ENCODE data around the gene SLC8A1. TPM values are rescaled to one million over a fixed set of nuclear protein-coding genes. Genes with fewer than 3 reads are reported as not detected.

The SLC8A1 gene
- total and polyA plus RNA-seq, 2 of the 13 experiments (the other 11 are each of a cell fraction or from before 2014, with no cell fraction given) = not detected

GRCh38 chr2:40287195-40287594 is 164.7 kb downstream of the SLC8A1 start:
- POLR2A ChIA-PET = no interaction called here
- WGBS (ENCODE audit: low lambda C conversion rate) = 5% methylated on average over 2 of the region's 2 CpGs
- H3K36me3 ChIP-seq (replicated peaks in 1 of 2; ENCODE audit: control insufficient read depth in 1 of 2, insufficient read depth in 2 of 2, low read length in 2 of 2) = no peaks in the 10 kb centered on the region
- ATAC-seq (no peak), DNase-seq (ENCODE audit: low spot score) (no peak), FAIRE-seq (no peak)
- H3K9me3 ChIP-seq (ENCODE audit: low read length) = no peaks in the 10 kb centered on the region
- H3K27ac ChIP-seq (ENCODE audit: extremely low read length, insufficient read depth, low read length) = no peak overlapping the region
- H3K4me2 ChIP-seq (ENCODE audit: low read depth, low read length) = no peak overlapping the region
- H2AFZ ChIP-seq (ENCODE audit: low read length) = no peak overlapping the region
- CTCF ChIA-PET (ENCODE audit: low intra/inter-chr PET ratio, low total read pairs) = no interaction called here
- no peaks in the 10 kb centered on the region for H3K27me3 ChIP-seq (ENCODE audit: control insufficient read depth in 1 of 2, insufficient read depth in 2 of 2, low read length in 2 of 2)
- no peaks in the 10 kb centered on the region for H3K4me1 ChIP-seq (ENCODE audit: insufficient read depth, low read length)
- no peaks in the 10 kb centered on the region for H3K79me2 ChIP-seq (ENCODE audit: insufficient read depth, low read length)
- no peak overlapping the region for H3K4me3 ChIP-seq (replicated peaks in 1 of 3; ENCODE audit: insufficient read depth in 1 of 3, low read depth in 2 of 3, low read length in 3 of 3)
- TF ChIP-seq ZFP36 (IDR thresholded peaks at IDR 0.05; ENCODE audit: borderline replicate concordance, low read depth, low read length, partially characterized antibody) (no peak), ZNF564 (CRISPR knock-in tag; IDR thresholded peaks at IDR 0.05) (no peak), TAF15 (IDR thresholded peaks at IDR 0.05; ENCODE audit: low read depth, low read length, poor library complexity, severe bottlenecking) (no peak), ZNF691 (CRISPR knock-in tag; IDR thresholded peaks at IDR 0.05; ENCODE audit: borderline replicate concordance, low read depth) (no peak), NBN (conservative IDR thresholded peaks at IDR 0.05) (no peak), MXD4 (CRISPR knock-in tag; IDR thresholded peaks at IDR 0.05) (no peak), FOSL2 (CRISPR knock-in tag; IDR thresholded peaks at IDR 0.05) (no peak), ZNF737 (CRISPR knock-in tag; IDR thresholded peaks at IDR 0.05; ENCODE audit: borderline replicate concordance) (no peak), ARNT (IDR thresholded peaks at IDR 0.05) (no peak), ZNF274 (CRISPR knock-in tag; IDR thresholded peaks at IDR 0.05) (no peak), ZNF547 (CRISPR knock-in tag; IDR thresholded peaks at IDR 0.05) (no peak), CBFB (CRISPR knock-in tag; IDR thresholded peaks at IDR 0.05) (no peak)
- intact Hi-C loops (cut with micrococcal nuclease; ENCODE audit: unreplicated experiment) (no loop called here), in situ Hi-C loops (cut with HindIII; ENCODE audit: extremely low pct_ligation_motif_present, low pct_unique_long_range_greater_than_20kb) (no loop called here)
- BruUV-seq (replicated peaks) = no TSS peak
- no peak overlapping the region for H3K9ac ChIP-seq (ENCODE audit: insufficient read depth, low read depth, low read length)
- H4K20me1 ChIP-seq (ENCODE audit: insufficient read depth, low read length) = no peaks in the 10 kb centered on the region
